Middle frontal gyrus (tissue), 1 donor: ENCODE measurements around the gene OTOL1.
"Not testable (repeated sequence)": the region's sequence is repeated elsewhere in the genome, so short reads cannot be mapped to it uniquely, and the experiment has no call there.

Experiments
- DNase-seq: peaks from one replicate; pipeline ENCODE4 v3.0.0-alpha.2; 2015; ENCODE audit warnings: low spot score; ENCODE audit errors: extremely low spot score

Gene OTOL1

GRCh38 chr3:161496508-161496907, at the start of gene OTOL1:
Gene OTOL1 (plus strand): TSS chr3:161496808. CDS start chr3:161496808, 0 bp downstream.
- no peak for DNase-seq

GRCh38 chr3:161449785-161450184, 46.8 kb upstream of the OTOL1 start:
- no peak for DNase-seq

- DNase-seq: no peak
These were observed 44.4 kb upstream of the OTOL1 start for GRCh38 chr3:161452179-161452578.

GRCh38 chr3:161454615-161455014, 42.0 kb upstream of the OTOL1 start:
- DNase-seq: no peak

- DNase-seq: no peak
These were observed 40.6 kb upstream of the OTOL1 start for GRCh38 chr3:161455962-161456361.

- DNase-seq: no peak
These were observed 34.5 kb upstream of the OTOL1 start for GRCh38 chr3:161462138-161462537.

- no peak for DNase-seq
These were observed 25.4 kb upstream of the OTOL1 start for GRCh38 chr3:161471211-161471610.

- DNase-seq: no peak
These were observed 22.5 kb upstream of the OTOL1 start for GRCh38 chr3:161474139-161474538.

GRCh38 chr3:161474741-161475140, 21.9 kb upstream of the OTOL1 start:
- no peak for DNase-seq

- no peak for DNase-seq
These were observed 21.4 kb upstream of the OTOL1 start for GRCh38 chr3:161475206-161475605.

- no peak for DNase-seq
These were observed 20.7 kb upstream of the OTOL1 start for GRCh38 chr3:161475905-161476304.

GRCh38 chr3:161484226-161484625, 12.4 kb upstream of the OTOL1 start:
- DNase-seq: no peak

GRCh38 chr3:161488284-161488683, 8.3 kb upstream of the OTOL1 start:
- not testable (repeated sequence) for DNase-seq

GRCh38 chr3:161489395-161489794, 7.2 kb upstream of the OTOL1 start:
- DNase-seq: no peak

GRCh38 chr3:161490845-161491244, 5.8 kb upstream of the OTOL1 start:
- not testable (repeated sequence) for DNase-seq

GRCh38 chr3:161498259-161498921, 1.8 kb downstream of the OTOL1 start:
- no peak for DNase-seq

GRCh38 chr3:161500068-161500796, 3.6 kb downstream of the OTOL1 start:
- no peak for DNase-seq

GRCh38 chr3:161503271-161503670, 6.7 kb downstream of the OTOL1 start:
- no peak for DNase-seq

- no peak for DNase-seq
These were observed 12.4 kb downstream of the OTOL1 start for GRCh38 chr3:161508852-161509477.

GRCh38 chr3:161510510-161511260, 14.1 kb downstream of the OTOL1 start:
- DNase-seq: no peak

GRCh38 chr3:161523916-161524315, 27.3 kb downstream of the OTOL1 start:
- DNase-seq: no peak

GRCh38 chr3:161531930-161532329, 35.3 kb downstream of the OTOL1 start:
- no peak for DNase-seq
